ENCODE measurements around the gene CHPT1. TPM values are rescaled to one million over a fixed set of nuclear protein-coding genes. Genes with fewer than 3 reads are reported as not detected.

The CHPT1 gene
- polyA plus RNA-seq, 1 experiment = 21.2 TPM

DNA sequence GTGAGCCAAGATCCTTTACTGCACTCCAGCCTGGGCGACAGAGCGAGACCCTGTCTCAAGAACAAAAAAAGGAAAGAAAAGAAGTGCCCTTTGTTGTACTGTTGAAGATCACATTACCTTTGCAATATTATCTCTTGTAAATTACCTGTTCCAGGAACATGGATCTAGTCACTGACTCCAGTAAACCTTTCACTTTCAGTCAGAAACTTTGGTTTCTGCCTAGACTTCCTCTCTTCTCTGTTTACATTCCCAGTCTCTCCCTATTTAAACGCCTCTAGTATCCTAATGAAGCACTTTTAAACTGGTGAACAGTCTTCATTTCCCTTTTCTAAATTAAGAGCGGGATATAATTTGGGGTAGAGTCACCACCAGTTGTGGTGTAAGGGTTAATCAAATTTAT lies 12.8 kb downstream of the CHPT1 start:
- TF ChIP-seq, protein P1, sequence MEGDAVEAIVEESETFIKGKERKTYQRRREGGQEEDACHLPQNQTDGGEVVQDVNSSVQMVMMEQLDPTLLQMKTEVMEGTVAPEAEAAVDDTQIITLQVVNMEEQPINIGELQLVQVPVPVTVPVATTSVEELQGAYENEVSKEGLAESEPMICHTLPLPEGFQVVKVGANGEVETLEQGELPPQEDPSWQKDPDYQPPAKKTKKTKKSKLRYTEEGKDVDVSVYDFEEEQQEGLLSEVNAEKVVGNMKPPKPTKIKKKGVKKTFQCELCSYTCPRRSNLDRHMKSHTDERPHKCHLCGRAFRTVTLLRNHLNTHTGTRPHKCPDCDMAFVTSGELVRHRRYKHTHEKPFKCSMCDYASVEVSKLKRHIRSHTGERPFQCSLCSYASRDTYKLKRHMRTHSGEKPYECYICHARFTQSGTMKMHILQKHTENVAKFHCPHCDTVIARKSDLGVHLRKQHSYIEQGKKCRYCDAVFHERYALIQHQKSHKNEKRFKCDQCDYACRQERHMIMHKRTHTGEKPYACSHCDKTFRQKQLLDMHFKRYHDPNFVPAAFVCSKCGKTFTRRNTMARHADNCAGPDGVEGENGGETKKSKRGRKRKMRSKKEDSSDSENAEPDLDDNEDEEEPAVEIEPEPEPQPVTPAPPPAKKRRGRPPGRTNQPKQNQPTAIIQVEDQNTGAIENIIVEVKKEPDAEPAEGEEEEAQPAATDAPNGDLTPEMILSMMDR (IDR thresholded peaks at IDR 0.05; ENCODE audit: insufficient read depth, low read depth, low read length) = no peak
- ChIA-PET POLR2A (interaction anchor here (0.6 kb wide), 1 partner anchor 19 kb away, joined by 3 read pairs; no protein-coding TSS in a partner anchor), CTCF (no interaction called here)
- Histone ChIP-seq H3K27me3 (ENCODE audit: control insufficient read depth, insufficient read depth, low read length) (no peaks in the 10 kb centered on the region), H3K36me3 (ENCODE audit: control insufficient read depth, insufficient read depth, low read length) (no peaks in the 10 kb centered on the region), H3K4me3 (ENCODE audit: low read depth, low read length) (no peak overlapping the region)
- DNase-seq (ENCODE audit: low read depth) = no peak

DNA sequence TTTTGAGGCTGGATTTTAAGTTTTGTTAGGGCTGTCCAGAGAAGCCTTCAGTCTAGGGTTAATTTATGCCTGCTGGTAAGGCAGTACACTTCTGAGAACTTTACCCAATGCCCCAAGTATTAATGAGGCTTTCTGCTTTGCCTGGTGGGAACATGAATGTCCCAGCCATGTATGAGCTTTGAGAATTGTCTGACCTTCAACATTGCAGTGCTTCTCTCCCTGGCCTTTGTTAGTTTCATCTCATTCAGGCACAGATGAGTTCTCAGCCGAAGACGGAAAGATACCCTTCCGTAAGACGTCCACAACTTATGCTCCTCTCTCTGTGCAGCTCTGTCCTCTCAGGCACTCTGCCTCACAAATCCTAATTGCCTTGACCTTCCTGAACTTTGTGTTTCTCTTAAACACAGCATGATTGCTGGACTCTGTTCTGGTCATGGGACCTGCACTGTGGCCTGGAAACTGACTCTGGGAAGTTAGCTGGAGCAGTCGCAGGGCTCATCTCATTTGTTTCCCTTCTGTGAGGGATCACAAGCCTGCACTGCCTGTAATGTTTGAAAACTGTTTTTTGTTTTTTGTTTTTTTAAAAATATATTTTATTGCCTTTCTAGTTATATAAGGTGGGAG lies 15.7 kb downstream of the CHPT1 start:
- H3K4me3 ChIP-seq (ENCODE audit: low read depth, low read length) = no peak overlapping the region
- no peak for DNase-seq (ENCODE audit: low read depth)
- CTCF ChIA-PET = no interaction called here
- no peaks in the 10 kb centered on the region for H3K36me3 ChIP-seq (ENCODE audit: control insufficient read depth, insufficient read depth, low read length)
- TF ChIP-seq, protein P1 (IDR thresholded peaks at IDR 0.05; ENCODE audit: insufficient read depth, low read depth, low read length) = no peak
- H3K27me3 ChIP-seq (ENCODE audit: control insufficient read depth, insufficient read depth, low read length) = no peaks in the 10 kb centered on the region
- POLR2A ChIA-PET = no interaction called here

DNA sequence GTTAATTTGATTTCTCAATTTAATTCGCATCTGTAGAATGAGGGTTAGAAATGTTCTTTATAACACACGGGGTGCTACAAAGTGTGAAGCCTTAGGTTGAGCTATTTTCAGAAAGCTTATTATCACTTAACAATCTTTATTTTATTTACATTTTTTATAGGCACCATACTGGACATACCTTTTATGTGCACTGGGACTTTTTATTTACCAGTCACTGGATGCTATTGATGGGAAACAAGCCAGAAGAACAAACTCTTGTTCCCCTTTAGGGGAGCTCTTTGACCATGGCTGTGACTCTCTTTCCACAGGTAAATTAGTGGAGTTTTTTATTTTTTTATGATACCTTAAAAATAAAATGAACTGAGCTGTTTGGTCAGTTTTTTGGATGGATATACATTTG lies 16.5 kb downstream of the CHPT1 start:
- Histone ChIP-seq H3K36me3 (ENCODE audit: control insufficient read depth, insufficient read depth, low read length) (no peaks in the 10 kb centered on the region), H3K27me3 (ENCODE audit: control insufficient read depth, insufficient read depth, low read length) (no peaks in the 10 kb centered on the region), H3K4me3 (ENCODE audit: low read depth, low read length) (no peak overlapping the region)
- POLR2A ChIA-PET = no interaction called here
- TF ChIP-seq, protein P1 (IDR thresholded peaks at IDR 0.05; ENCODE audit: insufficient read depth, low read depth, low read length) = no peak
- CTCF ChIA-PET = interaction anchor here (0.9 kb wide), 1 partner anchor 11 kb away, joined by 3 read pairs; no protein-coding TSS in a partner anchor
- no peak for DNase-seq (ENCODE audit: low read depth)

DNA sequence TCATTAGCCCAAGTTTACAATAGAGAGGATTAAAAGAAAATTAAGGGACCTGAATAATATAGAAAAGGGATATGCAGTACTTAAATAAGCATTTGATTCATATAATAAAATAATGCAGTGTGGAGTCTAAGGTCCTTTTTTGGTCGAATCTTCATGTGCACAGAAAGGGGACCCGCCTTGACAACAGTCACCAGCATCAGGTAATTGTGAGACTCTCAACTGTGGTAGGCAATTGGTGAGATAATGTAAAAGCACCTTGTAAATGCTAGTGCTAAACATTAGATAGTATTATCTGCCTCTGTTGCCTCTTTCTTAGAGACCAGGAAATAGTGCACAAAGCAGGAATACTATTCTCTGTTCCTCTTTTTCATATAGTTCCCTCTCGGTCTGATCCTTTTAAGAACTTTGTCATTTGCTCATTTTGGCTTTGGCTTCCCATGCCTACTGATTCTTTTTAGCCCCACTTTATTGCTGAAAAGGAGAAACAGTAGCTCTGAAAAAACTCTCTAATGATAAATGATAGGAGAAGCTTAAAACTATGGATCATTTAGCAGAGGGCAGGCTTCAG lies 17.5 kb downstream of the CHPT1 start:
- CTCF ChIA-PET = interaction anchor here (0.9 to 1.0 kb wide), 2 partner anchors 12 to 18 kb away, joined by 3 read pairs; no protein-coding TSS in a partner anchor
- H3K4me3 ChIP-seq (ENCODE audit: low read depth, low read length) = no peak overlapping the region
- H3K27me3 ChIP-seq (ENCODE audit: control insufficient read depth, insufficient read depth, low read length) = no peaks in the 10 kb centered on the region
- POLR2A ChIA-PET = no interaction called here
- TF ChIP-seq, protein P1 (IDR thresholded peaks at IDR 0.05; ENCODE audit: insufficient read depth, low read depth, low read length) = no peak
- no peak for DNase-seq (ENCODE audit: low read depth)
- no peaks in the 10 kb centered on the region for H3K36me3 ChIP-seq (ENCODE audit: control insufficient read depth, insufficient read depth, low read length)

GRCh38 chr12:101719566-101719965 lies 22.1 kb downstream of the CHPT1 start:
- DNase-seq (ENCODE audit: low read depth) = no peak
- CTCF ChIA-PET = no interaction called here
- no peaks in the 10 kb centered on the region for H3K27me3 ChIP-seq (ENCODE audit: control insufficient read depth, insufficient read depth, low read length)
- TF ChIP-seq, protein P1 (IDR thresholded peaks at IDR 0.05; ENCODE audit: insufficient read depth, low read depth, low read length) = no peak
- H3K4me3 ChIP-seq (ENCODE audit: low read depth, low read length) = no peak overlapping the region
- POLR2A ChIA-PET = no interaction called here
- no peaks in the 10 kb centered on the region for H3K36me3 ChIP-seq (ENCODE audit: control insufficient read depth, insufficient read depth, low read length)

Data from BJ (cell line).